WTC11 (cell line): ENCODE measurements around the gene ANKRD62. TPM values are rescaled to one million over a fixed set of nuclear protein-coding genes. Genes with fewer than 3 reads are reported as not detected.
"Not testable (repeated sequence)": the region's sequence is repeated elsewhere in the genome, so short reads cannot be mapped to it uniquely, and the experiment has no call there.

Experiments used
- ATAC-seq: fragments of 200-7000 bp; cut with Tn5 transposase; 2 replicates; pipeline ENCODE4 v1.10.0; 2021; ENCODE audit warnings: mild to moderate bottlenecking, moderate library complexity
- CTCF ChIA-PET: fragments of 300-600 bp; sonication (Branson Sonifier 250); formaldehyde crosslinking; loops from one replicate; lab custom pipeline; 2021; ENCODE audit warnings: antibody characterized with exemption; lab: Charles Lee
- POLR2A ChIA-PET: fragments of 350-600 bp; sonication (Branson Sonifier 250); formaldehyde crosslinking; loops from one replicate; lab custom pipeline; 2021; ENCODE audit warnings: antibody characterized with exemption; lab: Charles Lee
- DNase-seq: peaks from one replicate; pipeline ENCODE4 v3.0.0; 2021; ENCODE audit warnings: low spot score
- H3K27ac Mint-ChIP-seq: 2 replicates; pipeline ENCODE4 v1.8.0; 2021; ENCODE audit warnings: mixed read lengths
- H3K27me3 Mint-ChIP-seq: 2 replicates; pipeline ENCODE4 v1.8.0; 2021; ENCODE audit warnings: low read depth, mild to moderate bottlenecking, moderate library complexity, mixed read lengths
- H3K36me3 Mint-ChIP-seq: 2 replicates; pipeline ENCODE4 v1.8.0; 2021; ENCODE audit warnings: mixed read lengths
- H3K4me1 Mint-ChIP-seq: 2 replicates; pipeline ENCODE4 v1.8.0; 2022; ENCODE audit warnings: mixed read lengths
- H3K4me3 Mint-ChIP-seq: 2 replicates; pipeline ENCODE4 v1.8.0; 2021; ENCODE audit warnings: mild to moderate bottlenecking, moderate library complexity, mixed read lengths
- H3K9me3 Mint-ChIP-seq: 2 replicates; pipeline ENCODE4 v1.8.0; 2021; ENCODE audit warnings: mixed read lengths
- ATF1 ChIP-seq: sonication (generic); formaldehyde crosslinking; IDR thresholded peaks from 2 replicates; pipeline ENCODE4 v1.8.1; 2023; ENCODE audit warnings: mild to moderate bottlenecking, moderate library complexity, missing genetic modification reagents
- CREM ChIP-seq: sonication (generic); formaldehyde crosslinking; IDR thresholded peaks from 2 replicates; pipeline ENCODE4 v1.8.1; 2022; ENCODE audit warnings: mild to moderate bottlenecking, missing genetic modification reagents, moderate library complexity
- GABPB1 ChIP-seq: sonication (generic); formaldehyde crosslinking; IDR thresholded peaks from 2 replicates; pipeline ENCODE4 v1.8.1; 2023; ENCODE audit warnings: mild to moderate bottlenecking, missing genetic modification reagents
- JAZF1 ChIP-seq: fragments of 250-450 bp; sonication (Bioruptor Pico); IDR thresholded peaks from 2 replicates; pipeline ENCODE4 v1.9.0; 2021; ENCODE audit warnings: moderate library complexity, mild to moderate bottlenecking, inconsistent platforms
- KAT7 ChIP-seq: sonication (generic); formaldehyde crosslinking; IDR thresholded peaks from 2 replicates; pipeline ENCODE4 v1.8.1; 2023; ENCODE audit warnings: missing genetic modification reagents, mild to moderate bottlenecking, borderline replicate concordance
- NFATC4 ChIP-seq: fragments of 250-450 bp; sonication (Bioruptor Pico); IDR thresholded peaks from 2 replicates; pipeline ENCODE4 v1.9.0; 2021; ENCODE audit warnings: mild to moderate bottlenecking
- NFE2L1 ChIP-seq: sonication (generic); formaldehyde crosslinking; IDR thresholded peaks from 2 replicates; pipeline ENCODE4 v1.8.1; 2023; ENCODE audit warnings: missing genetic modification reagents
- NFYB ChIP-seq: sonication (generic); formaldehyde crosslinking; conservative IDR thresholded peaks from 2 replicates; pipeline ENCODE4 v1.8.0; 2022; ENCODE audit warnings: low read depth, missing genetic modification reagents
- NR3C1 ChIP-seq: sonication (generic); formaldehyde crosslinking; conservative IDR thresholded peaks from 2 replicates; pipeline ENCODE4 v1.8.1; 2023; ENCODE audit warnings: low read depth, mild to moderate bottlenecking, missing genetic modification reagents
- SMAD4 ChIP-seq: sonication (generic); formaldehyde crosslinking; IDR thresholded peaks from 2 replicates; pipeline ENCODE4 v1.8.0; 2022; ENCODE audit warnings: mild to moderate bottlenecking, missing genetic modification reagents
- ZNF416 ChIP-seq: fragments of 250-450 bp; sonication (Bioruptor Pico); IDR thresholded peaks from 2 replicates; pipeline ENCODE4 v1.9.0; 2021; ENCODE audit warnings: mild to moderate bottlenecking, inconsistent platforms
- total RNA-seq: library from RNA; stranded (reverse); gene quantifications from 3 replicates; pipeline ENCODE4 v1.2.3, GENCODE V29; 2021
- TF ChIP-seq, protein P1 (sequence below): fragments of 250-450 bp; sonication (Bioruptor Pico); IDR thresholded peaks from 2 replicates; pipeline ENCODE4 v1.9.0; 2021; ENCODE audit warnings: mild to moderate bottlenecking
- TF ChIP-seq, protein P2 (sequence below): fragments of 250-450 bp; sonication (Bioruptor Pico); IDR thresholded peaks from 2 replicates; pipeline ENCODE4 v2.1.2; 2022; ENCODE audit warnings: mild to moderate bottlenecking, moderate library complexity
- TF ChIP-seq, protein P3 (sequence below): fragments of 250-450 bp; sonication (Bioruptor Pico); IDR thresholded peaks from 2 replicates; pipeline ENCODE4 v1.8.0; 2021; ENCODE audit warnings: mild to moderate bottlenecking
- TF ChIP-seq, protein P4 (sequence below): fragments of 250-450 bp; sonication (Bioruptor Pico); conservative IDR thresholded peaks from 2 replicates; pipeline ENCODE4 v1.9.0; 2021; ENCODE audit warnings: mild to moderate bottlenecking
- TF ChIP-seq, protein P5 (sequence below): sonication (generic); formaldehyde crosslinking; IDR thresholded peaks from 2 replicates; pipeline ENCODE4 v1.8.1; 2023; ENCODE audit warnings: mild to moderate bottlenecking, missing genetic modification reagents, moderate library complexity
- TF ChIP-seq, protein P6 (sequence below): sonication (generic); formaldehyde crosslinking; IDR thresholded peaks from 2 replicates; pipeline ENCODE4 v1.8.1; 2023; ENCODE audit warnings: mild to moderate bottlenecking, missing genetic modification reagents, moderate library complexity
- TF ChIP-seq, protein P7 (sequence below): sonication (generic); formaldehyde crosslinking; IDR thresholded peaks from 2 replicates; pipeline ENCODE4 v1.8.1; 2022; ENCODE audit warnings: missing genetic modification reagents, borderline replicate concordance
- TF ChIP-seq, protein P8 (sequence below): sonication (generic); formaldehyde crosslinking; IDR thresholded peaks from 2 replicates; pipeline ENCODE4 v1.8.1; 2023; ENCODE audit warnings: mild to moderate bottlenecking, missing genetic modification reagents

ANKRD62 gene
- total RNA-seq, 1 experiment from 2014 or later = not detected

DNA sequence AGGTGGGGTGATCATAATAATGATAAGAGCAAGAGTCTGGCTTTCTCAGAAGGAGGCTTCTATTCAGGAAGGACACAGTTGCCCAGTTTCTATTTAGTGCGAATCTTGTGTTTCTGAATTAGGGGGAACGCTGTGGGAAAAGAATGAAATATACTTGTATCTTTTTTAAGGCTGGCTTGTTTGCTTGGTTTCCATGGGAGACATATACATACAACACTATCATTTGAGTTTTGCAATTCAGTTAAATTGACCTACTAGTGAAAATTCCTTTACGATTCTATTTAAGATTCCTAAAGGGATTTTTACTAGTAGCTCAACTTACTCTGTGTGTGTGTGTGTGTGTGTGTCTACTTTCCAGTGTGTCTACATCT is 24.7 kb upstream of the ANKRD62 start (continued):
- TF ChIP-seq NR3C1 (no peak), JAZF1 (CRISPR knock-in tag) (no peak), KAT7 (no peak), SMAD4 (CRISPR knock-in tag) (no peak), NFYB (no peak), ATF1 (CRISPR knock-in tag) (no peak), CREM (no peak)
- TF ChIP-seq, protein P1, sequence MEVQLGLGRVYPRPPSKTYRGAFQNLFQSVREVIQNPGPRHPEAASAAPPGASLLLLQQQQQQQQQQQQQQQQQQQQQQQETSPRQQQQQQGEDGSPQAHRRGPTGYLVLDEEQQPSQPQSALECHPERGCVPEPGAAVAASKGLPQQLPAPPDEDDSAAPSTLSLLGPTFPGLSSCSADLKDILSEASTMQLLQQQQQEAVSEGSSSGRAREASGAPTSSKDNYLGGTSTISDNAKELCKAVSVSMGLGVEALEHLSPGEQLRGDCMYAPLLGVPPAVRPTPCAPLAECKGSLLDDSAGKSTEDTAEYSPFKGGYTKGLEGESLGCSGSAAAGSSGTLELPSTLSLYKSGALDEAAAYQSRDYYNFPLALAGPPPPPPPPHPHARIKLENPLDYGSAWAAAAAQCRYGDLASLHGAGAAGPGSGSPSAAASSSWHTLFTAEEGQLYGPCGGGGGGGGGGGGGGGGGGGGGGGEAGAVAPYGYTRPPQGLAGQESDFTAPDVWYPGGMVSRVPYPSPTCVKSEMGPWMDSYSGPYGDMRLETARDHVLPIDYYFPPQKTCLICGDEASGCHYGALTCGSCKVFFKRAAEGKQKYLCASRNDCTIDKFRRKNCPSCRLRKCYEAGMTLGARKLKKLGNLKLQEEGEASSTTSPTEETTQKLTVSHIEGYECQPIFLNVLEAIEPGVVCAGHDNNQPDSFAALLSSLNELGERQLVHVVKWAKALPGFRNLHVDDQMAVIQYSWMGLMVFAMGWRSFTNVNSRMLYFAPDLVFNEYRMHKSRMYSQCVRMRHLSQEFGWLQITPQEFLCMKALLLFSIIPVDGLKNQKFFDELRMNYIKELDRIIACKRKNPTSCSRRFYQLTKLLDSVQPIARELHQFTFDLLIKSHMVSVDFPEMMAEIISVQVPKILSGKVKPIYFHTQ (CRISPR knock-in tag) = no peak
- TF ChIP-seq, protein P2, sequence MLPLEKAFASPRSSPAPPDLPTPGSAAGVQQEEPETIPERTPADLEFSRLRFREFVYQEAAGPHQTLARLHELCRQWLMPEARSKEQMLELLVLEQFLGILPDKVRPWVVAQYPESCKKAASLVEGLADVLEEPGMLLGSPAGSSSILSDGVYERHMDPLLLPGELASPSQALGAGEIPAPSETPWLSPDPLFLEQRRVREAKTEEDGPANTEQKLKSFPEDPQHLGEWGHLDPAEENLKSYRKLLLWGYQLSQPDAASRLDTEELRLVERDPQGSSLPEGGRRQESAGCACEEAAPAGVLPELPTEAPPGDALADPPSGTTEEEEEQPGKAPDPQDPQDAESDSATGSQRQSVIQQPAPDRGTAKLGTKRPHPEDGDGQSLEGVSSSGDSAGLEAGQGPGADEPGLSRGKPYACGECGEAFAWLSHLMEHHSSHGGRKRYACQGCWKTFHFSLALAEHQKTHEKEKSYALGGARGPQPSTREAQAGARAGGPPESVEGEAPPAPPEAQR = no peak
- TF ChIP-seq, protein P3, sequence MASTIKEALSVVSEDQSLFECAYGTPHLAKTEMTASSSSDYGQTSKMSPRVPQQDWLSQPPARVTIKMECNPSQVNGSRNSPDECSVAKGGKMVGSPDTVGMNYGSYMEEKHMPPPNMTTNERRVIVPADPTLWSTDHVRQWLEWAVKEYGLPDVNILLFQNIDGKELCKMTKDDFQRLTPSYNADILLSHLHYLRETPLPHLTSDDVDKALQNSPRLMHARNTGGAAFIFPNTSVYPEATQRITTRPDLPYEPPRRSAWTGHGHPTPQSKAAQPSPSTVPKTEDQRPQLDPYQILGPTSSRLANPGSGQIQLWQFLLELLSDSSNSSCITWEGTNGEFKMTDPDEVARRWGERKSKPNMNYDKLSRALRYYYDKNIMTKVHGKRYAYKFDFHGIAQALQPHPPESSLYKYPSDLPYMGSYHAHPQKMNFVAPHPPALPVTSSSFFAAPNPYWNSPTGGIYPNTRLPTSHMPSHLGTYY (CRISPR knock-in tag) = no peak
- TF ChIP-seq, protein P4, sequence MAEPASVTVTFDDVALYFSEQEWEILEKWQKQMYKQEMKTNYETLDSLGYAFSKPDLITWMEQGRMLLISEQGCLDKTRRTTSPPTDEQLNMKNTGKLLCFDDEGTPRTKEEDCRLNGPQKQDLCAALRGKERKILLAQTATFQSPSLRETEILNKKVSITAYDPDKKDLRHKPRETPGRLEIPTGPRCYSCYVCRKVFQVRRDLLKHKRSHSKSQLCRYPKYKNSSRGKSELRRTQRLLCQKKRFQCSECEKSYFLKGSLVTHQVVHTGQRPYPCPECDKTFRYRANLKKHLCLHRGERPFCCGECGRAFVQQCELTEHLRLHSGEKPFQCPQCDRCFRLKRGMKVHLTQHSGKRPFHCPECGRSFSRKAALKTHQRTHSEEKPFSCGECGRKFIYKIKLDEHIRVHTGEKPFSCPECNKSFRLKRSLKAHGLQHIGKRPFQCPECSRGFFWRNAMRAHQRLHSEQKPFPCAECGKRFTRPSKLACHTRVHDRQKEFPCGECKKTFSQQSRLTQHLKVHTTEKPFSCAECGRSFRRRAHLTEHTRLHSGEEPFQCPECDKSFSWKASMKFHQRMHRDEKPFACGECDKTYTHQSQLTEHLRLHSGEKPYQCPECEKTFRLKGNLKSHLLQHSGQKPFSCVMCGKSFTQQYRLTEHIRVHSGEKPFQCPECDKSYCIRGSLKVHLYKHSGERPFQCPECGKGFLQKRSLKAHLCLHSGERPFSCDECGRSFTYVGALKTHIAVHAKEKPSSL (CRISPR knock-in tag) = no peak
- TF ChIP-seq, protein P5, sequence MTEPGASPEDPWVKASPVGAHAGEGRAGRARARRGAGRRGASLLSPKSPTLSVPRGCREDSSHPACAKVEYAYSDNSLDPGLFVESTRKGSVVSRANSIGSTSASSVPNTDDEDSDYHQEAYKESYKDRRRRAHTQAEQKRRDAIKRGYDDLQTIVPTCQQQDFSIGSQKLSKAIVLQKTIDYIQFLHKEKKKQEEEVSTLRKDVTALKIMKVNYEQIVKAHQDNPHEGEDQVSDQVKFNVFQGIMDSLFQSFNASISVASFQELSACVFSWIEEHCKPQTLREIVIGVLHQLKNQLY (CRISPR knock-in tag) = no peak
- TF ChIP-seq, all 79 proteins: peak for 0

DNA sequence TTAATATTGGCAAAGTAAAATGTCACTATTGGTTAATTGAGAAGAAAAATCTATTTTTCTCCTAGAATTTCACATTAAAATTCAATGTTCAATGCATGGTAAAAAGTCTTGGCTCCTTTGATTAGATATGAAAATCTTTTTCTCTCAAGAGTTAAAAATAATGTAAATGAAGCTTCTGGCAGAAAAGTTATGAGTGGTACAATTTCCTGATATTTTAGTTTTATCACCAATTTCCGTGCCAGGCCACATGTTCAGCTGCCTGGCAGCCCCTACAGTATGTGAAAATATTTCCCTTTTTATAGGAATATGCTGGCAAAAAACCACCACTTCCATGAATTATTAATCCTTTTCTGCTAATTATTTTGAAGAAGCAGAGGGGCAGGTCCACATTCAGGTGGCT is 22.6 kb upstream of the ANKRD62 start:
- H3K9me3 Mint-ChIP-seq, H3K4me1 Mint-ChIP-seq, POLR2A ChIA-PET, CTCF ChIA-PET, H3K36me3 Mint-ChIP-seq, ATAC-seq, H3K4me3 Mint-ChIP-seq, H3K27ac Mint-ChIP-seq, DNase-seq: not testable (repeated sequence)
- H3K27me3 Mint-ChIP-seq = peaks cover 16% of the 10 kb centered on the region

DNA sequence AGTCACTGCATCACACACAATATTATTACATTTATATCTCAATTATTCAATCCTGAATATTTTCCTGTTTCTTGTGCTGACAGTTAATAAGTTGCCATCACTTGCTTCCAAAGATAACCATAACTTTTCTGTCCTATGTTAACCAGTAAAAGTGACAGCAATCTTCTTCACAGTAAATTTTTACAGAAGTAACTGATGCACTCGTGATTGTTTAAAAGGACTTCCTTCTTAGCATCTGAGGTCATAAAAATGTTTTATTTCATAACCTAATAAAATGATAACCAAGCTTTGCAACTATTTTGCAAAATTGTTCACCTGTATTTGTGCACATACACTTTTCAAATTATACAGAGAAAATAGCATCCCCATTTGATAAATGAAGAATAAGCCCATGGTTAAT is 20.6 kb upstream of the ANKRD62 start:
- Mint-ChIP-seq H3K9me3 (no peaks in the 10 kb centered on the region), H3K4me1 (peaks cover 9% of the 10 kb centered on the region), H3K27ac (no peak overlapping the region), H3K27me3 (peaks cover 28% of the 10 kb centered on the region), H3K36me3 (no peaks in the 10 kb centered on the region), H3K4me3 (no peak overlapping the region)
- ChIA-PET CTCF (no interaction called here), POLR2A (no interaction called here)
- DNase-seq (no peak), ATAC-seq (no peak)
- TF ChIP-seq, protein P3 (CRISPR knock-in tag) = no peak
- TF ChIP-seq ZNF416 (no peak), NFATC4 (CRISPR knock-in tag) (no peak), NFE2L1 (CRISPR knock-in tag) (no peak), GABPB1 (CRISPR knock-in tag) (no peak)
- TF ChIP-seq, protein P6, sequence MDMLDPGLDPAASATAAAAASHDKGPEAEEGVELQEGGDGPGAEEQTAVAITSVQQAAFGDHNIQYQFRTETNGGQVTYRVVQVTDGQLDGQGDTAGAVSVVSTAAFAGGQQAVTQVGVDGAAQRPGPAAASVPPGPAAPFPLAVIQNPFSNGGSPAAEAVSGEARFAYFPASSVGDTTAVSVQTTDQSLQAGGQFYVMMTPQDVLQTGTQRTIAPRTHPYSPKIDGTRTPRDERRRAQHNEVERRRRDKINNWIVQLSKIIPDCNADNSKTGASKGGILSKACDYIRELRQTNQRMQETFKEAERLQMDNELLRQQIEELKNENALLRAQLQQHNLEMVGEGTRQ = no peak
- TF ChIP-seq, protein P7, sequence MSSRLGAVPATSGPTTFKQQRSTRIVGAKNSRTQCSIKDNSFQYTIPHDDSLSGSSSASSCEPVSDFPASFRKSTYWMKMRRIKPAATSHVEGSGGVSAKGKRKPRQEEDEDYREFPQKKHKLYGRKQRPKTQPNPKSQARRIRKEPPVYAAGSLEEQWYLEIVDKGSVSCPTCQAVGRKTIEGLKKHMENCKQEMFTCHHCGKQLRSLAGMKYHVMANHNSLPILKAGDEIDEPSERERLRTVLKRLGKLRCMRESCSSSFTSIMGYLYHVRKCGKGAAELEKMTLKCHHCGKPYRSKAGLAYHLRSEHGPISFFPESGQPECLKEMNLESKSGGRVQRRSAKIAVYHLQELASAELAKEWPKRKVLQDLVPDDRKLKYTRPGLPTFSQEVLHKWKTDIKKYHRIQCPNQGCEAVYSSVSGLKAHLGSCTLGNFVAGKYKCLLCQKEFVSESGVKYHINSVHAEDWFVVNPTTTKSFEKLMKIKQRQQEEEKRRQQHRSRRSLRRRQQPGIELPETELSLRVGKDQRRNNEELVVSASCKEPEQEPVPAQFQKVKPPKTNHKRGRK (CRISPR knock-in tag) = no peak
- TF ChIP-seq, protein P2 = no peak
- TF ChIP-seq, protein P8, sequence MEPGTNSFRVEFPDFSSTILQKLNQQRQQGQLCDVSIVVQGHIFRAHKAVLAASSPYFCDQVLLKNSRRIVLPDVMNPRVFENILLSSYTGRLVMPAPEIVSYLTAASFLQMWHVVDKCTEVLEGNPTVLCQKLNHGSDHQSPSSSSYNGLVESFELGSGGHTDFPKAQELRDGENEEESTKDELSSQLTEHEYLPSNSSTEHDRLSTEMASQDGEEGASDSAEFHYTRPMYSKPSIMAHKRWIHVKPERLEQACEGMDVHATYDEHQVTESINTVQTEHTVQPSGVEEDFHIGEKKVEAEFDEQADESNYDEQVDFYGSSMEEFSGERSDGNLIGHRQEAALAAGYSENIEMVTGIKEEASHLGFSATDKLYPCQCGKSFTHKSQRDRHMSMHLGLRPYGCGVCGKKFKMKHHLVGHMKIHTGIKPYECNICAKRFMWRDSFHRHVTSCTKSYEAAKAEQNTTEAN = no peak
